Measurements from ENCODE around the gene MAPK1IP1L. TPM values are rescaled to one million over a fixed set of nuclear protein-coding genes. Genes with fewer than 3 reads are reported as not detected.

MAPK1IP1L gene
- total and polyA plus RNA-seq, 2 of the 13 experiments (the other 11 are each of a cell fraction or from before 2014, with no cell fraction given) = 27.8 to 68.4 TPM

GRCh38 chr14:55077170-55078151, 26.0 kb downstream of the MAPK1IP1L start (continued):
- TF ChIP-seq ZBTB40 (IDR thresholded peaks at IDR 0.05) (no peak), ZBTB40 (CRISPR knock-in tag; IDR thresholded peaks at IDR 0.05) (no peak), ZEB1 (IDR thresholded peaks at IDR 0.05; ENCODE audit: insufficient replicate concordance, low read depth) (peak; percentile 77), ZMAT3 (CRISPR knock-in tag; conservative IDR thresholded peaks at IDR 0.05) (no peak), ARID4A (CRISPR knock-in tag; IDR thresholded peaks at IDR 0.05; ENCODE audit: borderline replicate concordance) (peak; percentile 14; the same call in 1 of the 2 replicates), ARNTL (CRISPR knock-in tag; IDR thresholded peaks at IDR 0.05) (no peak), ATF7-NPFF (CRISPR knock-in tag; IDR thresholded peaks at IDR 0.05; ENCODE audit: low read depth) (no peak), EEA1 (CRISPR knock-in tag; IDR thresholded peaks at IDR 0.05; ENCODE audit: borderline replicate concordance) (no peak), ZNF333 (CRISPR knock-in tag; IDR thresholded peaks at IDR 0.05; ENCODE audit: borderline replicate concordance) (no peak), BRD4 (CRISPR knock-in tag; IDR thresholded peaks at IDR 0.05) (no peak), NCOA5 (CRISPR knock-in tag; IDR thresholded peaks at IDR 0.05) (no peak), SRSF1 (optimal IDR thresholded peaks at IDR 0.05; ENCODE audit: low read depth, low read length) (no peak), LBX2 (CRISPR knock-in tag; IDR thresholded peaks at IDR 0.05; ENCODE audit: borderline replicate concordance) (no peak), NKX3-1 (CRISPR knock-in tag; IDR thresholded peaks at IDR 0.05) (no peak)

All from HepG2 (cell line).